Endothelial cell of hepatic sinusoid (primary cell): ENCODE results near the gene PYDC1.
"Not testable (repeated sequence)": the region's sequence is repeated elsewhere in the genome, so short reads cannot be mapped to it uniquely, and the experiment has no call there.

ENCODE experiments used
- in situ Hi-C: cut with HindIII; loops from 2 replicates; pipeline ENCODE4 v1.10.0; 2017; ENCODE audit warnings: low sequenced_read_pairs

PYDC1 gene

DNA sequence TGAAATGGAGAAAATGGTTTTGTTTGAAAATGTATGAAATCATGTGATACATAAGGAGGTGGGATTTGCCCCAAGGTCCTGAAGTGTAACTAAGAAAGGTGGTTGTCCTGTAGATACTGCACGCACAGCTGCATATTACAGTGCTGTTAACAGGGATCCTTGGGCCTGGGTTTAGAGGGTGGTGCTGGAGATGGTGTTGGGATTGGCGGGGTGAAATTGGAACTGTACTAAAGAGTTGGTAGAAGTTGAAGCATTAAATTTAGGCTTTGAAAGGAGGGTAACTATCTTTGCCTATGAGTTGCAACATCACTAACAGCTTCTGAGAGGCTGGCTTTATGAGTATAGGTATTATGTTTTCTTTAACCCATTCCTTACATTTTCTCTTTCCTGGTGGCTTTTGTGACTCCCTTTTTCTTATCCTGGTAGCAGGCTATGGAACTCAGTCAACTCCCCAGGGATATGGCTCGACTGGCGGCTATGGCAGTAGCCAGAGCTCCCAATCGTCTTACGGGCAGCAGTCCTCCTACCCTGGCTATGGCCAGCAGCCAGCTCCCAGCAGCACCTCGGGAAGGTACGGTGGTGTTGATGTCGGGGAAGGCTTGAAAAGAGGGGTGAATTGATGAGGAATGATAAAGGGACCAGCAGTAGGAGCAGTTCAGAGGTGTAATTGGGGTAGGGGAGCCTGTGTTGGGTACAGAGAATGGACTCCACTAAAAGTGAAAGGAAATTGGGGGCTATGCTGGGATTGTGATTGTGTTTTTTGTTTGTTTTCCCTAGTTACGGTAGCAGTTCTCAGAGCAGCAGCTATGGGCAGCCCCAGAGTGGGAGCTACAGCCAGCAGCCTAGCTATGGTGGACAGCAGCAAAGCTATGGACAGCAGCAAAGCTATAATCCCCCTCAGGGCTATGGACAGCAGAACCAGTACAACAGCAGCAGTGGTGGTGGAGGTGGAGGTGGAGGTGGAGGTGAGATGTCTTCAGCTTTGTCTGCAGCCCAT is 33.2 kb downstream of the PYDC1 start:
- in situ Hi-C loops: no loop called here

DNA sequence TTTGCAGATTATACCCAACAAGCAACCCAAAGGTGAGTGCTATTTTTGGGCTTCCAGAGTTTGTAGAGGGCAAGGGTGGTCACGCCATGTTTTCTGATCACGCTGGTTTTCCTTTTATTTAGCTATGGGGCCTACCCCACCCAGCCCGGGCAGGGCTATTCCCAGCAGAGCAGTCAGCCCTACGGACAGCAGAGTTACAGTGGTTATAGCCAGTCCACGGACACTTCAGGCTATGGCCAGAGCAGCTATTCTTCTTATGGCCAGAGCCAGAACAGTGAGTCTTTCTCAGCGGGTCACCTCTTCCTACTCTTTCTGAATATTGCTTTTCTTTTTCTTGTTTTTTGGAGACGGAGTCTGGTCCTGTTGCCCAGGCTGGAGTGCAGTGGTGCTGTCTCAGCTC is 34.5 kb downstream of the PYDC1 start:
- in situ Hi-C loops: no loop called here

DNA sequence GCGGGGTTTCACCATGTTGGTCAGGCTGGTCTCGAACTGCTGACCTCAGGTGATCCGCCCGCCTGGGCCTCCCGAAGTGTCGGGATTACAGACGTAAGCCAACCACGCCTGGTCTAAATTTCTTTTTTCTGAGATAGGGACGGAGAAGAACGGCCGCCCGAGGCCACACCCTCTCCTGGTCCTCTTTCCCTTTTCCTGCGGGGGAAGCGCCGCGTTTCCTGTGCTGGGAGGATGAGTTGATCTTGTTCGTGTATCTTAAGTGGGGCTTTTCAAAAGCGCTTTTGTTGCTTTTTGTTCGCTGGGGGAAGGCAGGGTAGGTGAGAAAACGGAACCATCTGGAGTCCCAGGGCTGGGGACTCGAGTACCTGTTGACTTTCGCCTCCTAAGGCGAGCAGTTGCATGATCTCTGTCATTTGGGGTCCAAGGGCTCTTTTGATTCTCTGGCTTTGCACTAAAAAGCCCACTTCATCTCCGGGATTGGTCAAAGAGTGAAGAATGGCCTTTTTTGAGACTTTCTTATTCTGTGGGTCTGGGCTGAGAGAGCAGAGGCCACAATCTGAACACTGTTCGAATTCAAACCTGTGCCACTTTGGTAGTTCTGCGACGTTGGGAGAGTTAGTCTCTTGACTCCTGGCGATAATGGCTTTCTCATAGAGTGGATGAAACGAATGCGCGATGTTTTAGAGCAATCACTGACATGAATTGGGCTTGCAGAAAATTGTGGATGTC is 35.7 kb downstream of the PYDC1 start:
- in situ Hi-C loops: no loop called here

DNA sequence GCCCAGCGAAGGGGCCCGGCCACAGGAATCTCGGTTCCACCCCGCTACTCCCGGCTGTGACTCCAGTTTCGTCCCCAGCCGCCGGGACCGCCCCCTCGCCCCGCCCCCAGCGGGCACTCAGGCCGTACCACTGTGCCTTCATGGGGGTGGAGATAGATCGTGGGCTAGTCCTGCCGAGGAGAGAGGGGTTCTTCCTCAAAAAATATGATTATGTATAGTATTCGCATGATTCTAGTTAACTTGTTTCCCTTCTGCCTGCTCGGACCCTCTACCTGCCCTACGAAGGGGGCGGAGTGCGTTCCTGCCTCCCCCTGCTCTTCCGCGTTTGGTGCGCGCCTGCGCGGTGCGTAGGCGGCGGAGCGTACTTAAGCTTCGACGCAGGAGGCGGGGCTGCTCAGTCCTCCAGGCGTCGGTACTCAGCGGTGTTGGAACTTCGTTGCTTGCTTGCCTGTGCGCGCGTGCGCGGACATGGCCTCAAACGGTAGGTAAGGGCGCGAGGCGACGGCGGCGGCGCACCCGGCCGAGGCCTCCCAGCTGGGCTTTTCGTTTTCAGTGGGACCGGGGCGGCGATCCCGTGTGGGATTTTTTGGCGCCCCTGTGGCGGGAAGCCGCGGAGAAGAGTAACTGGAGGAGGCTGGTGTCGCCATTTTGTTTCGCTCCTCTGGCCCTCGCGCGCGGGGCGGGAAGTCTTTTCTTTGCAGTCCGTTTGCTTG is 37.0 kb downstream of the PYDC1 start, which contains the start of gene FUS:
FUS (plus strand) TSS at position 393 of the 713 bp plus-strand sequence; CDS start at position 469, 76 bp downstream.
- in situ Hi-C loops: no loop called here

DNA sequence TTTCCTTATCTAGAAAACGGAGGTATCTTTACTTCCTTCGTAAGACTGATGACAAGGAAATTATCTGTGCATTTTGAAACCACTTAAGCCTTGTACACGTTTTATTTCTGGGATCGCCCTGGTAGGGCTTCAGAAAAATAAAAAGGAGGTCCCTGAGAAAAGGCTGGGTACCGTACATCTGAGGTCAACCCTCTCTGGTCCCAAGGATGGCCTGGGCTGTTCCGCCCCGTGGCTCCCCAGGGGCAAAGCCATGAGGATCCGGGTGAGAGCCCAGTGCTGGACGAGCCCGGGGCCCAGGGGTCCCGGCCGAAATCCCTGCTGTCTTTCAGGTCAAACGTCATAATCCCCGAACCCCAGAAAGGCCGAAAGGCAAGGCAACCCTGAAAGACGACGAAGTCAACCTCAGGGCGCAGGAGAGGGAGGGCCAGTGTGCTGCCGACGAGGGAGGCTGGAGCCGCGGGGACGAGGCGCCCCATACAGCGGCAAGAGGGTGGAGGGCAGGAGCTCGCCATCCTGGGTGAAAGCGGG is 37.7 kb downstream of the PYDC1 start:
- in situ Hi-C loops: no loop called here

DNA sequence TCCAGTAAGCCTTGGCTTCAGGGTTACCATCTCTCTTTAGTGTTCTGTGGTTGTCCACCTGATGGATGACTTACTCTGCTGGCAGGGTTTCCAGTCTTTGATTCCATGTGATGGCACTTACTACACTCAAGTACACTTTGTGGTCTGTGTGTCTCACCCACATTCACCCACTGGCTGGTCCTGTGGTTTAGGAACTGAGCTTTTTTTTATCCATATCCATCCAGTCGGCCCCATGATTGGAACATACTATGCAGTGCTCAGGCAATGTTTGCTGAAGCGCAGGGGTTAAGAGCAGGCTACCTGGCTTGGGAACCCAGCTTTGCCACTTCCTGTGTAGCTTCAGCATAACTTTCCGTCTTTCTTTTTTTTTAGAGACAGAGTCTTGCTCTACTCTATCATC is 39.8 kb downstream of the PYDC1 start:
- in situ Hi-C loops: no loop called here

DNA sequence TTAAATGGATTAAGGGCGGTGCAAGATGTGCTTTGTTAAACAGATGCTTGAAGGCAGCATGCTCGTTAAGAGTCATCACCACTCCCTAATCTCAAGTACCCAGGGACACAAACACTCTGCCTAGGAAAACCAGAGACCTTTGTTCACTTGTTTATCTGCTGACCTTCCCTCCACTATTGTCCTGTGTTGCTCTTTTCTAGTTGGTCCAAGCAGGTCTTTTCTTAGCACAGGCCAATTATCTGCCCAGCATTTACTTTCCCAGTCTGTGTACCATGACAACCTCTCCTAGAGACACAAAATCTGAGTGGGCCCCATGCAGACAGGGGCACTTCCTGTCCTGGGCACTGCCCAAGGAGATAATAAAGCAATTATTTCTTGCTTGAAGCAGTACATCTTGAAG is 46.9 kb downstream of the PYDC1 start:
- in situ Hi-C loops: not testable (repeated sequence)

DNA sequence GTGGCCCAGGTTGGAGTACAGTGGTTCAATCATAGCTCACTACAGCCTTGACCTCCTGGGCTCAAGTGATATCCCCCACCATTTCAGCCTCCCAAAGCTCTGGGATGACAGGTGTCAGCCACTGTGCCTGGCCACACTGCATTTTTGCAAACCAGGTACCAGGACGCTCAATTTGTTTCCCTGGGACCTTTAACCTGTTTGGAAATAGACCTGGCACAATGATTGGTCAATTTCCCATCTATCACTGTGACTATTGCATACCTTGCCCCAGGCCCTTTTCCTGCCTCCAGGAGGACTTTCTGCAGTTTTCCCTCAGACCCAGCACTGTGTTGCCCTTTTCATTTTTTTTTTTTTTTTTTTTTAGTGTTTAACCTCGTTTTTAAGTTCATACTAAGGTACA is 48.1 kb downstream of the PYDC1 start:
- in situ Hi-C loops: no loop called here

DNA sequence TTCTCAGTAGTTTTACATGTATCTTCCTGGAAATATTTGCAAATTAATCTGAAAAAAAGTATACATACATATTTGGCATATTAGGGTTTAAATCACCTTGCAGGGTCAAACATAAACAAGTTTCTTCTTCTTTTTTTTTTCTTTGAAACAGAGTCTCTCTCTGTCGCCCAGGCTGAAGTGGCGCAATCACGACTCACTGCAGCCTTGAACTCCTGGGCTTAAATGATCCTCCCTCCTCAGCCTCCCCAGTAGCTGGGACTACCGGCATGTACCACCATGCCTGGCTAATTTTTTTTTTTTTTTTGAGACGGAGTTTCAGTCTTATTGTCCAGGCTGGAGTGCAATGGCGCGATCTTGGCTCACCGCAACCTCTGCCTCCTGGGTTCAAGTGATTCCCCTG is 49.6 kb downstream of the PYDC1 start:
- in situ Hi-C loops: no loop called here
